Measurements from ENCODE around the gene DYRK3.
"Not testable (repeated sequence)": the region's sequence is repeated elsewhere in the genome, so short reads cannot be mapped to it uniquely, and the experiment has no call there.

The DYRK3 gene

DNA sequence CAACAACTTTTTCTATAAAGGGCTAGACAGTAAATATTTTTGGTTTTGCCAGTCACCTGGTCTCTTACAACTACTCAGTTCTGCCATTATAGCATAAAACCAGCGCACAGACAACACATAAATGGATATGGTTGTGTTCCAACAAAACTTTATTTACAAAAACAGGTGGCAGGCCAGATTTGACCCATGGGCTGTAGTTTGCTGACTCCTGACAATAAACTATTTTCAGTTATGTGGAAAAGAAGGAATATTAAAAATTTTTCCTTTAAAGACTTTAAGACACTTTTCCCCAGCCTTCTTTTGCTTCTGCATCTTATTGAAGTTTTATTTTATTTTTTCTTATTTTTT lies 39.0 kb upstream of the DYRK3 start:
- Histone ChIP-seq H3K4me2 (ENCODE audit: low read length) (no peak overlapping the region), H3K9ac (ENCODE audit: low read depth, low read length) (no peak overlapping the region), H3K4me3 (ENCODE audit: low read length) (no peak overlapping the region), H3K27me3 (ENCODE audit: control insufficient read depth, insufficient read depth, low read length) (no peaks in the 10 kb centered on the region), H3K9me3 (replicated peaks; ENCODE audit: low read length) (no peaks in the 10 kb centered on the region), H3K36me3 (ENCODE audit: insufficient read depth, low read length) (peaks cover 64% of the 10 kb centered on the region), H3K4me1 (ENCODE audit: control insufficient read depth, insufficient read depth, low read length) (peaks cover 11% of the 10 kb centered on the region)

DNA sequence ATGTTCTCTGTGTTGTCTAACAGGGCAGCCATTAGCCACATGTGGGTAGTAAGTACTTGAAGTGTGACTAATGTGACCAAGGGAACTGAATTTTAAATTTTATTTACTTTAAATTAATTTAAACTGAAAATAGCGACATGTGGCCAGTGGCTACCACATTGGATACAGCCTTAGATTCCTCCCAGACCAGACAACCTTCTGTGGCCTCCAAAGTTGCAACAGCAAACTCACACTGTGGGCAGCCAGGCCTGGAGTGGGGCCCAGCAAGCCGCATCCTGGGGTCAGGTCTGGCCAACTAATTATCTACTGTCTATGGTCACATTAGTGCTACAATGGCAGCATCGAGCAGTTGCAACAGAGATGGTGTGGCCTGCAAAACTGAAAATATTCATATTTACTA lies 34.8 kb upstream of the DYRK3 start:
- no peak overlapping the region for H3K9ac ChIP-seq (ENCODE audit: low read depth, low read length)
- H3K9me3 ChIP-seq (replicated peaks; ENCODE audit: low read length), result no peaks in the 10 kb centered on the region
- H3K4me1 ChIP-seq (ENCODE audit: control insufficient read depth, insufficient read depth, low read length), result no peaks in the 10 kb centered on the region
- H3K4me2 ChIP-seq (ENCODE audit: low read length), result no peak overlapping the region
- no peak overlapping the region for H3K4me3 ChIP-seq (ENCODE audit: low read length)
- no peaks in the 10 kb centered on the region for H3K27me3 ChIP-seq (ENCODE audit: control insufficient read depth, insufficient read depth, low read length)
- H3K36me3 ChIP-seq (ENCODE audit: insufficient read depth, low read length), result peaks cover 56% of the 10 kb centered on the region

GRCh38 chr1:206604861-206605260 lies 30.5 kb upstream of the DYRK3 start:
- no peaks in the 10 kb centered on the region for H3K4me1 ChIP-seq (ENCODE audit: control insufficient read depth, insufficient read depth, low read length)
- no peaks in the 10 kb centered on the region for H3K9me3 ChIP-seq (replicated peaks; ENCODE audit: low read length)
- H3K27me3 ChIP-seq (ENCODE audit: control insufficient read depth, insufficient read depth, low read length), result no peaks in the 10 kb centered on the region
- H3K36me3 ChIP-seq (ENCODE audit: insufficient read depth, low read length), result peaks cover 38% of the 10 kb centered on the region
- no peak overlapping the region for H3K4me3 ChIP-seq (ENCODE audit: low read length)
- no peak overlapping the region for H3K4me2 ChIP-seq (ENCODE audit: low read length)
- H3K9ac ChIP-seq (ENCODE audit: low read depth, low read length), result no peak overlapping the region

- no peak overlapping the region for H3K9ac ChIP-seq (ENCODE audit: low read depth, low read length)
- H3K4me2 ChIP-seq (ENCODE audit: low read length), result no peak overlapping the region
- H3K9me3 ChIP-seq (replicated peaks; ENCODE audit: low read length), result no peaks in the 10 kb centered on the region
- H3K36me3 ChIP-seq (ENCODE audit: insufficient read depth, low read length), result peaks cover 26% of the 10 kb centered on the region
- no peaks in the 10 kb centered on the region for H3K4me1 ChIP-seq (ENCODE audit: control insufficient read depth, insufficient read depth, low read length)
- H3K4me3 ChIP-seq (ENCODE audit: low read length), result no peak overlapping the region
- no peaks in the 10 kb centered on the region for H3K27me3 ChIP-seq (ENCODE audit: control insufficient read depth, insufficient read depth, low read length)
These were observed 28.5 kb upstream of the DYRK3 start for GRCh38 chr1:206606867-206607266.

DNA sequence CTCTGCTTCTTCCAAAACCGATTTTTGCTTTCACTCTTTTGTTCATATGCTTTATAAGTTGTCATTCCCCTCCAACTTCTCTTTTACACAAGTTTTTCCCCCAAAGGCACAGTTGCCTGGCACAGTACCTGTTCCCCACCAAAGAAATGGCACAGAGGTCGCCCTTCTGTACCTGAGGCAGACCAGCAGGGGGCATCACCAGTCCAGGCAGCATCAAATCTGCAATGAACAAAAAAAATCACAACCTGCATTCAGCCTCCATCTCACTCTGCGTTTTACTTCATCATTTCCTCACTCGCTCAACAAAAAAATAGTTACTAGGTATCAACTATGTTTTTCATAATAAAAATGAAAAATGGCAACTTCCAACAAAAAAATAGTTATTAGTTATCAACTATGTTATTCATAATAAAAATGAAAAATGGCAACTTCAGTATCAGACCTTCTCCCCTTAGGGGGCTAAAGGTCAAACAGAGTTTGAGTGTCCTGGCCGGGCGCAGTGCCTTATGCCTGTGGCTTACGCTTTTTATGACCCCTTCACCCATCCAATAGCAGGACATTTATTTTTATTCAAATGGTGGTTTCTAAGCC lies 27.1 kb upstream of the DYRK3 start:
- Histone ChIP-seq H3K4me1 (ENCODE audit: control insufficient read depth, insufficient read depth, low read length) (no peaks in the 10 kb centered on the region), H3K36me3 (ENCODE audit: insufficient read depth, low read length) (peaks cover 14% of the 10 kb centered on the region), H3K9ac (ENCODE audit: low read depth, low read length) (no peak overlapping the region), H3K27me3 (ENCODE audit: control insufficient read depth, insufficient read depth, low read length) (no peaks in the 10 kb centered on the region), H3K9me3 (replicated peaks; ENCODE audit: low read length) (no peaks in the 10 kb centered on the region), H3K4me3 (ENCODE audit: low read length) (no peak overlapping the region), H3K4me2 (ENCODE audit: low read length) (no peak overlapping the region)

- Histone ChIP-seq H3K9ac (ENCODE audit: low read depth, low read length) (no peak overlapping the region), H3K27me3 (ENCODE audit: control insufficient read depth, insufficient read depth, low read length) (no peaks in the 10 kb centered on the region), H3K9me3 (replicated peaks; ENCODE audit: low read length) (no peaks in the 10 kb centered on the region), H3K4me2 (ENCODE audit: low read length) (no peak overlapping the region), H3K36me3 (ENCODE audit: insufficient read depth, low read length) (peaks cover 11% of the 10 kb centered on the region), H3K4me3 (ENCODE audit: low read length) (no peak overlapping the region), H3K4me1 (ENCODE audit: control insufficient read depth, insufficient read depth, low read length) (no peaks in the 10 kb centered on the region)
These were observed 25.9 kb upstream of the DYRK3 start for GRCh38 chr1:206609229-206609991.

DNA sequence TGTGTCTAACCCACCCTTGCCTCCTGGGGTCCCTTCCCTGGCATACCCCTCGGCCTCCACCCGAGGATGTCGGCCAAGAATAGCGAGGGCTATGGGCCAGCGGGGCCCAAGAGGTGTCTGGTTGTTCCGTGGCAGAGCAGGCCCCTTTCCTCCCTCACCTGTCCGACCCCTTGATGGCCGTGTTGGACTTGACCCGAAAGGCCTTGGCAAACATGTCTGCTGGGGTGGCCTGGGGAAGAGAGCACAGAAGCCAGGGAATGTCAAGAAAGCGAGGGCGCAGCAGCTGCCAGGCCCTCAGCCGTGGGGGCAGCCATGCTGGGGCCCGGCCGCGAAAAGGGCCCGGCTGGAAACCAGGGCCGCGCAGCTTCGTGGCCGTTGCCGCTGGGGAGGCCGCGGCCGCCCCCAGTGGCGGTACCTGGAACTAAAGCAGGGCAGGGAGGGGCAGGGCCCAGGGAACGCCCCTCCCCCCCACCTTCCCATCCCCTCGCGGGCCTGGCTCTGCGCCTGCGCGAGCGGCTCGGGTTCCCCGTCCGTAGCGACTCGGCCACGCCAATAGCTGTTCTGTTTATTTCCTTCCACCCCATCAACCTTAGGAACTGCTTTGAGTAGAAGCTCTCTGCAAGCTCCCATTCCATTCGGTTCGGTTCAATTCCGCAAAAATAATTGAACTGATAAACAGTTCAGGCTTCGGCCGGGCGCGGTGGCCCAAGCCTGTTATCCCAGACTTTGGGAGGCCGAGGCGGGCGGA lies 23.0 kb upstream of the DYRK3 start, which contains the start of gene EIF2D:
Gene EIF2D (minus strand): TSS at position 337 of the 748 bp plus-strand sequence. CDS start 123 bp downstream, at position 214.
- H3K4me3 ChIP-seq (ENCODE audit: low read length), result peak within 1 kb of the TSS; percentile 97
- H3K9me3 ChIP-seq (replicated peaks; ENCODE audit: low read length), result no peaks in the 10 kb centered on the region
- peak within 1 kb of the TSS; percentile 95 for H3K9ac ChIP-seq (ENCODE audit: low read depth, low read length)
- peaks cover 7% of the 10 kb centered on the region for H3K36me3 ChIP-seq (ENCODE audit: insufficient read depth, low read length)
- H3K4me2 ChIP-seq (ENCODE audit: low read length), result peak within 1 kb of the TSS; percentile 86
- H3K27me3 ChIP-seq (ENCODE audit: control insufficient read depth, insufficient read depth, low read length), result peaks cover 3% of the 10 kb centered on the region
- H3K4me1 ChIP-seq (ENCODE audit: control insufficient read depth, insufficient read depth, low read length), result no peaks in the 10 kb centered on the region

DNA sequence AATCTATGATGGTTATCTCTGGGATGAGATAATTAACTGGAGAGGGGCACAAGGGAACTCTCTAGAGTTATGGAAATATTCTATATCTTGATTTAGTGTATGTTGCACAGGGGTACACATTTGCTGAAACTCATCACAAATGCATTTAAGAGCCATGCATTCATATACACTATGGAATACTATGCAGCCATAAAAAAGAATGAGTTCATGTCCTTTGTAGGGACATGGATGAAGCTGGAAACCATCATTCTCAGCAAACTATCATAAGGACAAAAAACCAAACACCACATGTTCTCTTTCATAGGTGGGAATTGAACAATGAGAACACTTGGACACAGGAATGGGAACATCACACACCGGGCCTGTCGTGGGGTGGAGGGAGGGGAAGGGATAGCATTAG lies 8.9 kb upstream of the DYRK3 start:
- H3K36me3 ChIP-seq (ENCODE audit: insufficient read depth, low read length); H3K4me2 ChIP-seq (ENCODE audit: low read length); H3K4me1 ChIP-seq (ENCODE audit: control insufficient read depth, insufficient read depth, low read length); H3K9ac ChIP-seq (ENCODE audit: low read depth, low read length); H3K9me3 ChIP-seq (replicated peaks; ENCODE audit: low read length); H3K4me3 ChIP-seq (ENCODE audit: low read length): not testable (repeated sequence)
- peaks cover 11% of the 10 kb centered on the region for H3K27me3 ChIP-seq (ENCODE audit: control insufficient read depth, insufficient read depth, low read length)

GRCh38 chr1:206628916-206629315 lies 6.4 kb upstream of the DYRK3 start:
- Histone ChIP-seq H3K4me1 (ENCODE audit: control insufficient read depth, insufficient read depth, low read length) (peaks cover 12% of the 10 kb centered on the region), H3K4me3 (ENCODE audit: low read length) (no peak overlapping the region), H3K36me3 (ENCODE audit: insufficient read depth, low read length) (no peaks in the 10 kb centered on the region)

DNA sequence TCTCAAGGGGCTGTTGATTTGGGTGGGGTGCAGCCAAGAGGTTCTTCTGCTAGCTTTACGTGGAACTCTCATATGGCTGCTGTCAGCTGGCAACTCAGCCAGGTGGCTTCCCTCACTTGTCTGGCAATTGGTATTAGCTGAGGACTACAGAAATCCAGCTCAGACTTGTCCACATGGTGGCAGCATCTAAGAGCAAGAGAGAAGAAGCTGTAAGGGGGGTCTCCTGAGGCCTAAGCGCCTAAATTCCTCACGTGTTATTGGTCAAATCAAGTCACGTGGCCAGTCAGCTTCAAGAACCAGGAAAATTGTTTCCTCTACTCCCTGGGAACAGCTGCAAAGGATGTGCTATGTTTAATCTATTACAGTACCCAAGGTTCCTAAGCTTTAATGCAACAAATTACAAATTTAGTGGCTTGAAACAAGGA lies 4.2 kb upstream of the DYRK3 start:
- no peaks in the 10 kb centered on the region for H3K9me3 ChIP-seq (replicated peaks; ENCODE audit: low read length)
- no peak overlapping the region for H3K4me3 ChIP-seq (ENCODE audit: low read length)
- no peak overlapping the region for H3K4me2 ChIP-seq (ENCODE audit: low read length)
- no peak overlapping the region for H3K9ac ChIP-seq (ENCODE audit: low read depth, low read length)
- no peaks in the 10 kb centered on the region for H3K27me3 ChIP-seq (ENCODE audit: control insufficient read depth, insufficient read depth, low read length)
- H3K36me3 ChIP-seq (ENCODE audit: insufficient read depth, low read length), result no peaks in the 10 kb centered on the region
- peaks cover 23% of the 10 kb centered on the region for H3K4me1 ChIP-seq (ENCODE audit: control insufficient read depth, insufficient read depth, low read length)

More at GRCh38 chr1:206628916-206629315, 6.4 kb upstream of the DYRK3 start:
- Histone ChIP-seq H3K27me3 (ENCODE audit: control insufficient read depth, insufficient read depth, low read length) (peaks cover 5% of the 10 kb centered on the region), H3K9me3 (replicated peaks; ENCODE audit: low read length) (no peaks in the 10 kb centered on the region), H3K9ac (ENCODE audit: low read depth, low read length) (no peak overlapping the region), H3K4me2 (ENCODE audit: low read length) (no peak overlapping the region)

GRCh38 chr1:206633708-206634121 lies 1.6 kb upstream of the DYRK3 start:
- Histone ChIP-seq H3K9ac (ENCODE audit: low read depth, low read length) (peak overlapping the region; percentile 88), H3K4me2 (ENCODE audit: low read length) (peak overlapping the region; percentile 95)

More at GRCh38 chr1:206633708-206634121, 1.6 kb upstream of the DYRK3 start:
- no peaks in the 10 kb centered on the region for H3K27me3 ChIP-seq (ENCODE audit: control insufficient read depth, insufficient read depth, low read length)
- H3K36me3 ChIP-seq (ENCODE audit: insufficient read depth, low read length), result no peaks in the 10 kb centered on the region
- H3K4me1 ChIP-seq (ENCODE audit: control insufficient read depth, insufficient read depth, low read length), result peaks cover 34% of the 10 kb centered on the region
- no peaks in the 10 kb centered on the region for H3K9me3 ChIP-seq (replicated peaks; ENCODE audit: low read length)
- H3K4me3 ChIP-seq (ENCODE audit: low read length), result peak overlapping the region; percentile 6

All from skeletal muscle satellite cell (primary cell).